Gastroesophageal sphincter (tissue), 3 donors: ENCODE results near the gene APBA1.

Experiments
- CTCF ChIP-seq, 4 experiments: fragments of 200-600 bp in 2 of 4; fragments of 450-650 bp in 2 of 4; sonication (generic) in 1 of 4; IDR thresholded peaks; one replicate each; pipeline ENCODE4 v1.5.1; 2017 to 2019; ENCODE audit warnings: antibody characterized with exemption in 4 of 4, mild to moderate bottlenecking in 2 of 4, moderate library complexity in 2 of 4
- EP300 ChIP-seq: sonication (generic); formaldehyde crosslinking; IDR thresholded peaks from one replicate; pipeline ENCODE4 v1.6.1; 2017; ENCODE audit warnings: antibody characterized with exemption, mild to moderate bottlenecking
- POLR2A ChIP-seq, 2 donors: fragments of 450-650 bp; IDR thresholded peaks; one replicate each; pipeline ENCODE4 v1.6.1; 2017; ENCODE audit warnings: antibody characterized with exemption in 2 of 2, mild to moderate bottlenecking in 2 of 2, moderate library complexity in 1 of 2
- POLR2AphosphoS5 ChIP-seq: sonication (generic); formaldehyde crosslinking; IDR thresholded peaks from one replicate; pipeline ENCODE4 v1.6.1; 2017; ENCODE audit warnings: antibody characterized with exemption

GRCh38 chr9:69465473-69465872 lies 206.7 kb downstream of the APBA1 start:
- TF ChIP-seq CTCF (IDR thresholded peaks at IDR 0.05) (no peak), POLR2A (IDR thresholded peaks at IDR 0.05) (no peak), EP300 (no peak), POLR2AphosphoS5 (no peak)
